PC-3 (cell line): Measurements from ENCODE around the gene PTPRN. TPM values are rescaled to one million over a fixed set of nuclear protein-coding genes. Genes with fewer than 3 reads are reported as not detected.

Experiments
- ATAC-seq: fragments of 200-7000 bp; cut with Tn5 transposase; 2 replicates; pipeline ENCODE4 v1.9.1; 2020; ENCODE audit warnings: mild to moderate bottlenecking, moderate library complexity
- BruUV-seq: library from RNA; stranded (reverse); fragments of 400-500 nt; replicated peaks from 2 replicates; lab custom pipeline; 2021; lab: Mats Ljungman, UMichigan
- CTCF ChIA-PET: fragments of 300-600 bp; sonication (Branson Sonifier 250); formaldehyde crosslinking; loops from one replicate; lab custom pipeline; 2022; ENCODE audit warnings: antibody characterized with exemption; lab: Charles Lee
- POLR2A ChIA-PET: fragments of 300-600 bp; sonication (Branson Sonifier 250); formaldehyde crosslinking; loops from one replicate; lab custom pipeline; 2022; ENCODE audit warnings: antibody characterized with exemption; ENCODE audit not compliant: unreplicated experiment; lab: Charles Lee
- DNase-seq: peaks from one replicate; pipeline ENCODE4 v3.0.0-alpha.2; 2015
- H2AFZ ChIP-seq: fragments of 300-600 bp; sonication (generic); 2 replicates; pipeline ENCODE4 v1.6.0; 2016; ENCODE audit warnings: antibody characterized with exemption, low read length
- H3F3A ChIP-seq: fragments of 300-600 bp; sonication (generic); one replicate; pipeline ENCODE4 v1.6.0; 2017; ENCODE audit warnings: antibody characterized with exemption, low read length, control low read depth, mild to moderate bottlenecking; ENCODE audit not compliant: unreplicated experiment
- H3K27ac ChIP-seq: fragments of 300-600 bp; sonication (generic); 2 replicates; pipeline ENCODE4 v1.5.1; 2016; ENCODE audit warnings: mild to moderate bottlenecking, low read length
- H3K27me3 ChIP-seq: fragments of 300-600 bp; sonication (generic); 2 replicates; pipeline ENCODE4 v1.6.1; 2016; ENCODE audit warnings: low read length, mixed read lengths
- H3K36me3 ChIP-seq: fragments of 300-600 bp; sonication (generic); 2 replicates; pipeline ENCODE4 v1.6.1; 2016; ENCODE audit warnings: low read depth, mixed run types, low read length, mixed read lengths
- H3K4me1 ChIP-seq: fragments of 300-600 bp; sonication (generic); 2 replicates; pipeline ENCODE4 v1.5.1; 2016; ENCODE audit warnings: low read length; ENCODE audit not compliant: insufficient read depth
- H3K4me2 ChIP-seq: fragments of 300-600 bp; sonication (generic); 2 replicates; pipeline ENCODE4 v1.6.0; 2016; ENCODE audit warnings: low read length
- H3K4me3 ChIP-seq: fragments of 300-600 bp; sonication (generic); 2 replicates; pipeline ENCODE4 v1.5.1; 2016; ENCODE audit warnings: mild to moderate bottlenecking, low read length, mixed read lengths
- H3K79me2 ChIP-seq: fragments of 300-600 bp; sonication (generic); 2 replicates; pipeline ENCODE4 v1.6.1; 2017; ENCODE audit warnings: low read length, mixed read lengths
- H3K9ac ChIP-seq: fragments of 300-600 bp; sonication (generic); 2 replicates; pipeline ENCODE4 v1.6.0; 2016; ENCODE audit warnings: mild to moderate bottlenecking, low read length
- H3K9me2 ChIP-seq: fragments of 300-600 bp; sonication (generic); replicated peaks from 2 replicates; pipeline ENCODE4 v1.6.1; 2016; ENCODE audit warnings: mixed run types, low read length, mixed read lengths
- H3K9me3 ChIP-seq: fragments of 300-600 bp; sonication (generic); 2 replicates; pipeline ENCODE4 v1.6.1; 2016; ENCODE audit warnings: low read length, mixed read lengths
- H4K20me1 ChIP-seq: fragments of 300-600 bp; sonication (generic); 2 replicates; pipeline ENCODE4 v1.6.1; 2016; ENCODE audit warnings: low read length, mixed read lengths
- CTCF ChIP-seq: fragments of 300-600 bp; sonication (generic); conservative IDR thresholded peaks from 2 replicates; pipeline ENCODE4 v1.5.1; 2017; ENCODE audit warnings: antibody characterized with exemption, low read depth, mild to moderate bottlenecking, low read length
- EZH2 ChIP-seq: fragments of 300-600 bp; sonication (generic); IDR thresholded peaks from one replicate; pipeline ENCODE4 v1.6.1; 2017; ENCODE audit warnings: antibody characterized with exemption, mild to moderate bottlenecking, low read length; ENCODE audit not compliant: unreplicated experiment
- EZH2phosphoT487 ChIP-seq: fragments of 300-600 bp; sonication (generic); IDR thresholded peaks from 2 replicates; pipeline ENCODE4 v1.6.1; 2018; ENCODE audit warnings: mild to moderate bottlenecking, antibody characterized with exemption, low read length, borderline replicate concordance
- intact Hi-C: fragments of 100-400 bp; cut with micrococcal nuclease; formaldehyde crosslinking; loops from 2 replicates; pipeline ENCODE4 v1.9.0; 2023
- total RNA-seq: library from RNA; depleted of rRNA; stranded (reverse); fragments of >200 nt; gene quantifications from 2 replicates; pipeline ENCODE4 v1.2.3, GENCODE V29; 2014

PTPRN gene
- total RNA-seq, 1 experiment from 2014 or later: 0.07 TPM

DNA sequence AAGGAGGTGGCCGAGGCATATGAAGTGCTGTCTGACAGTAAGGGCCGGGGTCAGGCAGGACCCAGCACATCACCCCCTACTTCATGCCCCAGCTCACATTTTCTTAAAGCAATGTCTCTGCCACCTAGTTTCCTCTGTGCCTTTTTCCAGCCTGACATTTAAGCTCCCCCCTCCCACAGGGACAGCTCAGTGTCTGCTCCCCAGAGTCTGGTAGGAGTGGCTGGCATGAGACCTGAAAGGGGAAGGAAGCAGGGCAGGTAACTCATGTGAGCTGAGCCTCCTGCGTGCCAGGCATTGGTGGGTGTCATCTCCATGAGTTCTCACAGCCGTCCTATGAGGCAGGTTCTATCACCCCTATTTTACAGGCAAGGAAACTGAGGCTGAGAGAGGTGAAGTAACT, 28.6 kb downstream of the PTPRN start:
- CTCF ChIA-PET: no interaction called here

GRCh38 chr2:219279916-219280516, 29.2 kb downstream of the PTPRN start:
- ChIA-PET POLR2A (interaction anchor here (1.1 kb wide), 1 partner anchor 30 kb away, joined by 4 read pairs; no protein-coding TSS in a partner anchor), CTCF (interaction anchor here (3.5 kb wide), 1 partner anchor 15 kb away, joined by 39 read pairs; no protein-coding TSS in a partner anchor)
- no peaks in the 10 kb centered on the region for H3K27me3 ChIP-seq
- no peaks in the 10 kb centered on the region for H3K9me2 ChIP-seq
- no peaks in the 10 kb centered on the region for H3F3A ChIP-seq
- H3K9ac ChIP-seq: peak overlapping the region; percentile 83
- intact Hi-C loops: loop anchor here (1.0 to 2.0 kb wide), 4 partner anchors 14 to 120 kb away; partner anchors contain the start of genes ABCB6 and NHEJ1
- no peak for DNase-seq
- H3K36me3 ChIP-seq: peaks cover 2% of the 10 kb centered on the region; the same call in 1 of the 2 replicates
- H3K4me1 ChIP-seq: peaks cover 27% of the 10 kb centered on the region
- H3K4me3 ChIP-seq: peak overlapping the region; percentile 86
- peak overlapping the region; percentile 85 for H3K27ac ChIP-seq
- TF ChIP-seq EZH2 (no peak), CTCF (peak; percentile 18)
- no peaks in the 10 kb centered on the region for H3K9me3 ChIP-seq
- H2AFZ ChIP-seq: peak overlapping the region; percentile 58
- H3K4me2 ChIP-seq: peak overlapping the region; percentile 99
- peaks cover 11% of the 10 kb centered on the region for H3K79me2 ChIP-seq
- no peak for ATAC-seq
- H4K20me1 ChIP-seq: no peaks in the 10 kb centered on the region
- no TSS peak for BruUV-seq

More for the DNA sequence above, 28.6 kb downstream of the PTPRN start:
- POLR2A ChIA-PET: no interaction called here
- TSS peak; percentile 39 for BruUV-seq
- H3K9me2 ChIP-seq: no peaks in the 10 kb centered on the region
- peak overlapping the region; percentile 99; the same call in 1 of the 2 replicates for H3K4me2 ChIP-seq
- no peak overlapping the region for H3K9ac ChIP-seq
- H3K36me3 ChIP-seq: peaks cover 3% of the 10 kb centered on the region; the same call in 1 of the 2 replicates
- H4K20me1 ChIP-seq: no peaks in the 10 kb centered on the region
- no peaks in the 10 kb centered on the region for H3K27me3 ChIP-seq
- H3K27ac ChIP-seq: no peak overlapping the region
- H3K9me3 ChIP-seq: no peaks in the 10 kb centered on the region
- no peak overlapping the region for H3K4me3 ChIP-seq
- TF ChIP-seq CTCF (no peak), EZH2phosphoT487 (no peak), EZH2 (no peak)
- H3K4me1 ChIP-seq: peaks cover 24% of the 10 kb centered on the region
- no peak for DNase-seq
- peaks cover 11% of the 10 kb centered on the region for H3K79me2 ChIP-seq
- H2AFZ ChIP-seq: no peak overlapping the region
- H3F3A ChIP-seq: no peaks in the 10 kb centered on the region
- no peak for ATAC-seq
- intact Hi-C loops: no loop called here
